T-cell (primary cell): ENCODE results near the gene ZNF236. TPM values are rescaled to one million over a fixed set of nuclear protein-coding genes. Genes with fewer than 3 reads are reported as not detected.
"Not testable (repeated sequence)": the region's sequence is repeated elsewhere in the genome, so short reads cannot be mapped to it uniquely, and the experiment has no call there.

Experiments
- ATAC-seq, 4 experiments: fragments of 200-7000 bp in 3 of 4; fragments of 150-1000 bp in 1 of 4; cut with Tn5 transposase; replicated peaks in 1 of 4; 1 replicate in 3 of 4; 2 replicates in 1 of 4; pipeline ENCODE4 v1.10.0; 2021; ENCODE audit warnings: moderate library complexity in 3 of 4, mild to moderate bottlenecking in 2 of 4, moderate number of reproducible peaks in 1 of 4
- CTCF ChIA-PET, 2 donors: fragments of 300-600 bp; sonication (Branson Sonifier 250); formaldehyde crosslinking; loops; one replicate each; lab custom pipeline; 2022; ENCODE audit warnings: antibody characterized with exemption in 2 of 2; lab: Charles Lee
- POLR2A ChIA-PET, 2 donors: fragments of 300-600 bp; sonication (Branson Sonifier 250); formaldehyde crosslinking; loops; one replicate each; lab custom pipeline; 2022; ENCODE audit warnings: antibody characterized with exemption in 2 of 2; lab: Charles Lee
- DNase-seq, 35 experiments: peaks; one replicate each; pipeline versions ENCODE4 v3.0.0 to v3.0.0-alpha.2; 2013 to 2023
- H3K27ac ChIP-seq: one replicate; pipeline ENCODE4 v1.5.1; 2013; ENCODE audit warnings: low read length
- H3K27me3 ChIP-seq, 2 experiments: replicated peaks in 1 of 2; 1 replicate in 1 of 2; 2 replicates in 1 of 2; pipeline versions ENCODE4 v1.6.1 to v1.7.0; 2013; ENCODE audit warnings: low read length in 1 of 2, mixed read lengths in 1 of 2; ENCODE audit not compliant: control insufficient read depth in 2 of 2, insufficient read depth in 2 of 2; ENCODE audit errors: extremely low read depth in 1 of 2
- H3K36me3 ChIP-seq, 2 donors: 1 replicate in 1 of 2; 2 replicates in 1 of 2; pipeline versions ENCODE4 v1.6.1 to v1.7.0; 2013; ENCODE audit warnings: low read length in 1 of 2; ENCODE audit not compliant: control insufficient read depth in 2 of 2, insufficient read depth in 1 of 2; ENCODE audit errors: extremely low read depth in 1 of 2
- H3K4me1 ChIP-seq, 2 experiments: 1 replicate in 1 of 2; 2 replicates in 1 of 2; pipeline versions ENCODE4 v1.6.1 to v1.7.0; 2013; ENCODE audit warnings: low read length in 2 of 2, mixed read lengths in 1 of 2; ENCODE audit not compliant: insufficient read depth in 2 of 2, control insufficient read depth in 1 of 2; ENCODE audit errors: extremely low read depth in 1 of 2
- H3K4me3 ChIP-seq, 2 donors: 1 replicate in 1 of 2; 2 replicates in 1 of 2; pipeline versions ENCODE4 v1.5.1 to v1.7.0; 2013; ENCODE audit warnings: mild to moderate bottlenecking in 2 of 2, low read length in 1 of 2, moderate library complexity in 1 of 2; ENCODE audit not compliant: control insufficient read depth in 1 of 2; ENCODE audit errors: extremely low read depth in 1 of 2
- H3K9me3 ChIP-seq: 2 replicates; pipeline ENCODE4 v1.7.0; 2013
- H3K27ac Mint-ChIP-seq, 2 donors: one replicate each; pipeline ENCODE4 v1.8.0; 2020 to 2021; ENCODE audit warnings: mild to moderate bottlenecking in 2 of 2, mixed read lengths in 2 of 2
- H3K27me3 Mint-ChIP-seq, 2 donors: one replicate each; pipeline ENCODE4 v1.8.0; 2021 to 2022; ENCODE audit warnings: mixed read lengths in 2 of 2
- H3K36me3 Mint-ChIP-seq: one replicate; pipeline ENCODE4 v1.8.0; 2021; ENCODE audit warnings: mixed read lengths
- H3K4me1 Mint-ChIP-seq, 3 donors: one replicate each; pipeline ENCODE4 v1.8.0; 2020 to 2022; ENCODE audit warnings: mixed read lengths in 3 of 3, mild to moderate bottlenecking in 1 of 3
- H3K4me3 Mint-ChIP-seq, 3 donors: one replicate each; pipeline ENCODE4 v1.8.0; 2020 to 2022; ENCODE audit warnings: mild to moderate bottlenecking in 3 of 3, mixed read lengths in 3 of 3, moderate library complexity in 3 of 3
- H3K9me3 Mint-ChIP-seq, 3 donors: one replicate each; pipeline ENCODE4 v1.8.0; 2020 to 2022; ENCODE audit warnings: mixed read lengths in 3 of 3
- WGBS: methylation state at CpG from one replicate; pipeline ENCODE4 v1.1.5; 2013; ENCODE audit warnings: missing lambda C conversion rate; ENCODE audit not compliant: insufficient coverage; 5-methylcytosine and 5-hydroxymethylcytosine counted together
- total RNA-seq, 35 experiments: library from RNA in 6 of 35; stranded (reverse) in 6 of 35; fragments of 120-200 nt in 1 of 35; gene quantifications; one replicate each; pipeline versions ENCODE4 v1.2.1 to v1.2.4 and lab custom pipeline; 2013 to 2026

Gene ZNF236
- total RNA-seq, 5 donors from 2014 or later (not counting 1 experiment from before 2014, with no cell fraction given): 24.6 to 33.3 (median 28.4) TPM

DNA sequence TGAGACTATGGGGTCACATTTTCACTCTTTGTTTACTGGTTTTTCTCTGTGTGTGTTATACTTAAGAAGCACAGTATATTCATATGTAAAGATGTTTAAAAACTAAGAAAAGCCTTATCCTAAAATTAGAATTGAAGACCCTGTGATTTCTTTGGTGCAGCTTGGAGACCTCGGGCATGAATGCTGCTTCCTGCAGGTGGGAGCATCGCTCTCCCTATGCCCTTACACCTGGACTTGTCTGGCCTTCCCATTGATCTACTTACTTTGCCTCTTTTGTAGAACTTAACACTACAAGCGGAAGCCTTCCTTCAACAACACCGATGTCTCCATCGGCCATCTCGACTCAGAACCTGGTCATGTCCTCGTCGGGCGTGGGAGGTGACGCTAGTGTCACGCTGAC lies 114.5 kb downstream of the ZNF236 start:
- H3K36me3 ChIP-seq: peaks cover 25 to 56% of the 10 kb centered on the region in 2 donors
- no peaks in the 10 kb centered on the region for H3K9me3 Mint-ChIP-seq

DNA sequence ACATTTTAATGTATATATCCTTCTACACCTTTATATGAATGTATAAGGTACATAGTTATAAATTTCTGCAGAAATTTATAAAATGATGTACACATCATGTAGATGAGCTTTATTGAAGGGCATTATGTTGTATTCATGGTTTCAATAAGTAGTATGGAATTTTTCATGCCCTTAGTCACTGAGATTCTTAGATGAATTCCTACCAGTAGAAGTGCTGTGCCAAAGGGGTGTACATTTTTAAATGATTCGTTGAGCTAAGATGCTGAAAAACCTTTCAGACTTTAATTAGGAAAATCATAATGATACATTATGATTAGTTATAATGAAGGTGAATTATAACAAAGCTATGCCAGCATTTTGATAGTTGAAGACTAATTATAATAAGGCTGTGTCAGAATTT lies 115.2 kb downstream of the ZNF236 start:
- H3K4me3 ChIP-seq: no peak overlapping the region
- ChIA-PET POLR2A (no interaction called here), CTCF (interaction anchor here in 1 of 2 donors (0.7 to 0.9 kb wide), 2 partner anchors 15 to 128 kb away, joined by 3 read pairs; no protein-coding TSS in a partner anchor)
- H3K9me3 ChIP-seq: no peaks in the 10 kb centered on the region
- Mint-ChIP-seq H3K4me1 (no peaks in the 10 kb centered on the region), H3K9me3 (no peaks in the 10 kb centered on the region), H3K4me3 (no peak overlapping the region), H3K27me3 (no peaks in the 10 kb centered on the region), H3K27ac (no peak overlapping the region), H3K36me3 (peaks cover 57% of the 10 kb centered on the region)
- H3K4me1 ChIP-seq: no peaks in the 10 kb centered on the region
- no peak overlapping the region for H3K27ac ChIP-seq
- WGBS: no CpG with 5 or more reads among the region's 1 CpG
- no peaks in the 10 kb centered on the region for H3K27me3 ChIP-seq
- DNase-seq (no peak), ATAC-seq (no peak)
- peaks cover 25 to 52% of the 10 kb centered on the region in 2 donors for H3K36me3 ChIP-seq

More for the DNA sequence above, 114.5 kb downstream of the ZNF236 start:
- ATAC-seq (no peak), DNase-seq (no peak)
- Histone ChIP-seq H3K27me3 (no peaks in the 10 kb centered on the region), H3K27ac (no peak overlapping the region), H3K9me3 (no peaks in the 10 kb centered on the region), H3K4me3 (no peak overlapping the region), H3K4me1 (no peaks in the 10 kb centered on the region)
- H3K36me3 Mint-ChIP-seq: peaks cover 61% of the 10 kb centered on the region
- H3K27ac Mint-ChIP-seq: no peak overlapping the region
- no peaks in the 10 kb centered on the region for H3K4me1 Mint-ChIP-seq
- no peaks in the 10 kb centered on the region for H3K27me3 Mint-ChIP-seq
- no peak overlapping the region for H3K4me3 Mint-ChIP-seq
- ChIA-PET POLR2A (no interaction called here), CTCF (no interaction called here)
- 97% methylated on average over 11 of the region's 11 CpGs for WGBS

DNA sequence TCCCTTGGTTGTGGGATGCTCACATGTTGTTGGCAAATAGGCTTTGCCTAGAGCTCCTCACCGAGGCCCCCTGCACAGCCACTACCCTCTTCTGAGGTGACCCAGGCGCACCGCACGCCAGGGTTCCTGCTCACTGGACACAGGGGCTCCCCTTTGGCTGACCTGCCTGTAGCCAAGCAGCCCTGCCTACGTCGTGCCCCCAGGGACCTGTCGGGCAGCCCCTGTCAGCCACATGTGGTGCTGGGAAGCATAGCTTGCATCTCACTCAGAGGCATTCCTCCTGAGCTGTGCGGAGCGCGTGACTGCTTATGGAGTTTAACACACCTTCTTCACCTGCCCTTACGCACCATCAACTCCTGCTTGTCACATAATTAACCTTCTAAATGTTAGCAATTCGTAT lies 116.3 kb downstream of the ZNF236 start:
- Mint-ChIP-seq H3K27me3 (no peaks in the 10 kb centered on the region), H3K27ac (no peak overlapping the region), H3K9me3 (no peaks in the 10 kb centered on the region), H3K4me1 (no peaks in the 10 kb centered on the region), H3K4me3 (no peak overlapping the region), H3K36me3 (peaks cover 58% of the 10 kb centered on the region)
- Histone ChIP-seq H3K27me3 (no peaks in the 10 kb centered on the region), H3K27ac (no peak overlapping the region), H3K9me3 (no peaks in the 10 kb centered on the region), H3K4me3 (no peak overlapping the region), H3K4me1 (no peaks in the 10 kb centered on the region), H3K36me3 (peaks cover 25 to 52% of the 10 kb centered on the region in 2 donors)
- POLR2A ChIA-PET: no interaction called here
- 97% methylated on average over 8 of the region's 12 CpGs for WGBS
- ATAC-seq (no peak), DNase-seq (no peak)
- CTCF ChIA-PET: no interaction called here

- ChIA-PET CTCF (no interaction called here), POLR2A (no interaction called here)
- no peak overlapping the region for H3K27ac ChIP-seq
- peaks cover 59% of the 10 kb centered on the region for H3K36me3 Mint-ChIP-seq
- H3K27me3 ChIP-seq: no peaks in the 10 kb centered on the region
- H3K4me1 Mint-ChIP-seq: peaks cover 0 to 5% (median 2%) of the 10 kb centered on the region in 3 donors
- H3K27me3 Mint-ChIP-seq: no peaks in the 10 kb centered on the region
- H3K9me3 Mint-ChIP-seq: peaks cover 0 to 8% (median 2%) of the 10 kb centered on the region in 3 donors
- 100% methylated on average over 1 of the region's 9 CpGs for WGBS
- H3K9me3 ChIP-seq: no peaks in the 10 kb centered on the region
- no peak for DNase-seq
- ATAC-seq: no peak
- no peak overlapping the region for H3K27ac Mint-ChIP-seq
- H3K4me3 Mint-ChIP-seq: no peak overlapping the region
- no peak overlapping the region for H3K4me3 ChIP-seq
- H3K4me1 ChIP-seq: no peaks in the 10 kb centered on the region
- H3K36me3 ChIP-seq: peaks cover 16 to 41% of the 10 kb centered on the region in 2 donors
Measured at GRCh38 chr18:76941284-76941683, 118.9 kb downstream of the ZNF236 start.

- Histone ChIP-seq H3K9me3 (no peaks in the 10 kb centered on the region), H3K4me3 (no peak overlapping the region), H3K27ac (no peak overlapping the region), H3K4me1 (peaks cover 3 to 12% of the 10 kb centered on the region in 2 experiments), H3K27me3 (no peaks in the 10 kb centered on the region), H3K36me3 (peaks cover 6 to 26% of the 10 kb centered on the region in 2 donors)
- WGBS: 100% methylated on average over 2 of the region's 6 CpGs
- ATAC-seq: no peak
- POLR2A ChIA-PET: no interaction called here
- Mint-ChIP-seq H3K27me3 (no peaks in the 10 kb centered on the region), H3K4me3 (no peak overlapping the region), H3K4me1 (peaks cover 16 to 26% (median 23%) of the 10 kb centered on the region in 3 donors), H3K9me3 (peaks cover 0 to 8% (median 2%) of the 10 kb centered on the region in 3 donors), H3K36me3 (peaks cover 62% of the 10 kb centered on the region), H3K27ac (no peak overlapping the region)
- no peak for DNase-seq
- CTCF ChIA-PET: no interaction called here
Measured at GRCh38 chr18:76943542-76944339, 121.4 kb downstream of the ZNF236 start.

DNA sequence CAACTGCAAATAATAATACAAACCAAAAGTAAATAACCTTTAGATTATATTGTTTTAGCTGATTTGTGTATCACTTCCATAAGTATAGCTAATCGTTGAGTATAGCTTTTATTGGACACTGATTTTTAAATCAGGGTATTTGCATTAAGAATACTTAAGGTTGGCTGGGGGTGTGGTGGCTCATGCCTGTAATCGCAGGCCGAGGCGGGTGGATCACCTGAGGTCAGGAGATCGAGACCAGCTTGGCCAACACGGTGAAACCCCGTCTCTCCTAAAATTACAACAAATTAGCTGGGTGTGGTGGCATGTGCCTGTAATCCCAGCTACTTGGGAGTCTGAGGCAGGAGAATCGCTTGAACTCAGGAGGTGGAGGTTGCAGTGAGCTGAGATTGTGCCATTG lies 122.0 kb downstream of the ZNF236 start:
- POLR2A ChIA-PET, H3K4me3 ChIP-seq, H3K27me3 ChIP-seq, DNase-seq, H3K27me3 Mint-ChIP-seq, H3K4me3 Mint-ChIP-seq, ATAC-seq, CTCF ChIA-PET, H3K9me3 Mint-ChIP-seq, H3K9me3 ChIP-seq, H3K27ac Mint-ChIP-seq, H3K27ac ChIP-seq: not testable (repeated sequence)
- peaks cover 6 to 20% of the 10 kb centered on the region in 2 donors for H3K36me3 ChIP-seq
- Mint-ChIP-seq H3K4me1 (peaks cover 16 to 30% (median 28%) of the 10 kb centered on the region in 3 donors), H3K36me3 (peaks cover 59% of the 10 kb centered on the region)
- WGBS: 100% methylated on average over 1 of the region's 8 CpGs
- peaks cover 3 to 13% of the 10 kb centered on the region in 2 experiments for H3K4me1 ChIP-seq
